Stimulated activated CD8-positive, alpha-beta memory T cell treated with anti-CD3 and anti-CD28 coated beads, Interleukin-15, amount 100 ng/mL, for 4 hours (primary cell): ENCODE results near the gene ABCD3.

Experiments
- DNase-seq, 2 donors: peaks; one replicate each; pipeline ENCODE4 v3.0.0-alpha.2; 2020; ENCODE audit warnings: low read depth in 2 of 2

The ABCD3 gene

DNA sequence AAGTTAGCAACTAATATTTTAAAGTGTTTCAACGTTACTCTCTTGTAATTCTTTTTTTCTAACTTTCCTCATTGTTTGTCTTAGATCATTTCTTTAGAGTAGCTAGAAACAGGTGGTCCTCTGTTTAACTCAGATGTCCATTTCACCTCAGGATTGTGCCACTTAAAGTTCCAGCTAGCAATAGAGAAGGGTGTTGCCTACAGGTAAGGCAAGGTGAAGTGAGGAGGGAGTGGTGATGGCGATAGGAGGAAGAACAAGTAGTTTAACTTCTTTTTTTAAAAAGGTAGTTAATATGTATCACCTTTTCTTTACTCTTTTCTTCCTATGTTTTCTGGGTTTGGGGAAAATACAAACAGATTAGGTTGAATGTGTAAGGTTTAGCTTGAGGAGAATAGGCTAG is 44.4 kb downstream of the ABCD3 start:
- DNase-seq: no peak

DNA sequence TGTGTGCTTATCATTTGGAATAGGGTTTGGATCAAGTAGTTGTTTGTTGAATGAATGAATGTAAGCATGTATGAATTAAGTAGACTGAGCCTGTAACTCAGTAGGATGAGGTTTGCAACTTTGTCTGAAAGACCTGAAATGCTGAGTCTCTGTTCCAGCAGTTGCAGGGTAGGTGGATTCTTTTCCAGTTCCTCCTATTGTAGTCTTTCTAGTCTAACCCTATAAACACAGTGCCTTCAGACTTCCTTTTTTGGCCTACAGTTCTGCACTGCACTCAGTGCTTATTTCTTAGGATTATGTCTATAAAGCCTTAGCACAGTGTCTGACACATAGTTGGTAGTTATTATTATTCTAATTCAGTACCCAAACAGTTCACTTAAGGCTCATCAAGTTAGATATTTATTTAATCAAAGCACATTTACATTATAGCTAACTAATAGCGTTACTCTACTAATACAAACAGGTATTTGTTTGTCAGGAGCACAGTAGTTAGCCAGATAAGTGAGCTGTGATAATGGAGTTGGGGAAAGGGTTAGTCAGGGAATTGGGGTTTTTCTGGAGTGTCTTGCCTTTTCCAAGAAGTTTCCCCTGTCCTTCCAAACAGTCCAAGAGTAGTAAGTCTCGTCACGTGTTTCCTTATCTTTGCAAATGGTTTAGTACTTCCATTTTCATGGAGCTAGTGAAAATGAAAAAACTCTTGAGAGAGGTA is 45.0 kb downstream of the ABCD3 start:
- DNase-seq: no peak

DNA sequence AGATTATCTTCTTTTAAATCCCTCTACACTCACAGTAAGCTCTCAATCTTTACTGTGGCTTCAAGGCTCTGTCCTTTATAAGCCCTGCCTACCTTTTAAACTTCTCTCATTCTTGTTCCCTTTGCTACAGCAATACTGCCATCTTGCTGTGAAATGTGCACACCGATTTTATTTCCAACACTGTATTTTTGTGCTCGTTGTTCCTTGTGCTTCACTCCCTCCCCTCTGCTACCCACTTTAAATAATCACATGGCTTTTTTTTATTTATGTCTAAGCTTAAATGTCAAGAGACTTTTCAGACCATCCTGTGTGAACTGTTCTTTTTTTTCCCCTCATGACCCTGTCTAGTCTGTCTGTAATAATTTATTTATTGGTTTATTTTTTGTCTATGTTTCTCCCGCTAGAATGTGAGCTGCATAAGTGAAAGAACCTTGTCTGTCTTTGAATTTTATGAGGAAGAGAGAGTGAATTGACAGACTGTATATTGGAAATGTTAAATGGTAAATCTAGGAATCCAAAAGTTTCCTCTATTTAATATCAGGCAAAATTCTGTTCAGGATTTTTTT is 45.7 kb downstream of the ABCD3 start:
- no peak for DNase-seq

DNA sequence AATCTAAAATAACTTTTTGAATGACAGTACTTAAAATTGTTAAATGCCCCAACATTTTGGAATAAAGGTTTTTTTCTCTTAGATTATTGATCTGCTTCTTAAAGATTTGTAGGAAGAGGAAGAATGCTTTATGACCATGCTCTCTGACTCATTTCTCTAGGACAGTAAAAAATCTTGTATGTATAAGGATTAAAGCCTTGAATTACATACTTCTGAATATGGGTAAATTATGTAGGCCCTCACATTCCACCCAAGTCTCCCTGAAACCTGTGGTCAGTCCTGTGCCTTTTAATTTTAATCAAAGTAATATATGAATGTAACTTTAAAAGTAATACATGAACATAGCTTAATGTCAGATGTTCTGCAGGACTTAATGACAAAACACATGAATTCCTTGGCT is 50.5 kb downstream of the ABCD3 start:
- DNase-seq: no peak

DNA sequence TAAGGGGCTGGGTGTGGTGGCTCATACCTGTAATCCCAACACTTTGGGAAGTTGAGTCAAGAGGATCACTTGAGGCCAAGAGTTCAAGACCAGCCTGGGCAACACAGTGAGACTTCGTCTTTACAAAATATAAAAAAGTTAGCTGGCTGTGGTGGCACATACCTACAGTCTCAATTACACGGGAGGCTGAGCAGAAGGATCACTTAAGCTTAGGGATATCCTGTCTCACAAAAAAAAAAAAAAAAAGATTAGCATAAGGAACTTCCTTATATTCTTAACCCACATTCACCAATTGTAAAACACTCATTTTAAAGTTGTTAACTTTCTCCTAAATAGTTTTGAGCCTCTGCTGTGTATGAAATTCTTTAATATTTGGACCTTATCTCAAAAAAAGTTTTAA is 53.1 kb downstream of the ABCD3 start:
- no peak for DNase-seq

DNA sequence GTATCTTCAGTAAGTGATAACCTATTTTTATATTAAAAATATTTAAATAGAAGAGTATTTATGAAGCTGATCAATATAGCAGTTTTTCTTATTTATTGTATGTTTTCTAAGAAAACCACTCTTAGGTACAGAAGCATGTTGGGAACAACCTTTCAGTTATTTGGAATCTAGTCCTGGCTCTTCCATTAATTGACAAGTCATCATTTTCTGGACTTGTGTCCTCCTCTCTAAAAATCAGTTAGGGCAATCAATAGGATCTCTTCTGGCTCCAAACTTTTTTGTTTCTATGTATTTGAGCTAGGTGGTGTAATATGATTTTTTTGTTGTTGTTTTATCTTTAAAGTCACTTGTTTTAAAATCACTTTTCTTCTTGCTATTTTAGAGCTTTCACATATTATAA is 57.0 kb downstream of the ABCD3 start:
- no peak for DNase-seq

DNA sequence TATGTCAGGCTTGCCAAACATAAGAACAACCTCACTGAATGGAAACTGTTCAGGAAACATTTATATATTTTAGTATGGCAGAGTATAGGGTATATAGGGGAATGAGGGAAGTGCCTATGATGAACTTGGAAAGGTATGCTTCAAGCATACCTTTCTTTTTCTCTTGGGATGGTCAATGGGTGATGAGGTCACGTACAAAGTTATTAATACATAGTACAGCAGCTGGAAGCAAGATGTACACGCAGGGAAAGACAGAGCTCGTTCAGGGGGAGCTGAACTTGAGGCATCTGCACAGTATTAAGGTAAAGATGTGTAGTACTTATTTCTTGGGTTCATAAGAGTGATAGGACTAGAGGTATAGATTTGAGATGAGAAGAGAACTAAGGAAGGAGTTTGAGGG is 61.5 kb downstream of the ABCD3 start:
- no peak for DNase-seq

DNA sequence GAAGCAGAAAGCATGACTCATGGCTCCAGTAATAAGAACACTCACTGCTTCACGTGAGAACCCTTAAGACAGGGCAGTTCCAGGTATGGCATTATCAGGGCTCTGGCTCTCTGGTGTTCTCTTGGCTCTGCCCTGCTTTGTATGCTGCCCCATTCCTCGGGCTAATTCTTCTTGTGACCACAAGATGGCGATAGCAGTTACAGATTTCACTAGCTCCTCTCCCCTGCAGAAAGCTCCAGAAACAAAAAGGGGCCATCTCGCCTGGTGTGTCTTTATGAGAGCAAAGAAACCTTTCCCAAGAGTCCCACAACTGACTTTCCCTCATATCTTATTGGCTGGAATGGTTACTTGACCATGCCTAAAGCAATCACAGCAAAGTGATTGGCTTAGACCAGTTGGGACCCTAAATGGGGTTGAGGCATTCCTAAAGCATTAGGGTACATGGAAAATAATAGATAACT is 63.3 kb downstream of the ABCD3 start:
- DNase-seq: no peak

DNA sequence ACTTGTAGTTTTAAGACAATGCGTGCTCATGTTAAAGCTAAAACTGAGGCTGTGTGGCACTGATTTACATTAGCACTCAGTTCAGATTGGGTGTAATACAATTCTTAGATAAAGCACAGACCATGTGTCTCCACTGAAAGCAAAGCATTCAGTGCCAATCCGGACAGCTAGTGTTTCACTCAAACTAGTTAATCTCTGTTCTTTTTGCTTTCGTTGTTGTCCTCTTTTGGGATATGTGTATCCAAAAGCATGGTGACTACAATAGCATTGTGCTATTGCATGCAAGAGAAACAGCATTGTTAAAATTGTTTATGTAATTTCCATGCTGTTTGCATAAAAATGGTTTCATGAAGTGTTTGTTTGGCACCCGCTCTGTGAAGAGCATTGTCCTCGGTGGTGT is 68.8 kb downstream of the ABCD3 start:
- no peak for DNase-seq

DNA sequence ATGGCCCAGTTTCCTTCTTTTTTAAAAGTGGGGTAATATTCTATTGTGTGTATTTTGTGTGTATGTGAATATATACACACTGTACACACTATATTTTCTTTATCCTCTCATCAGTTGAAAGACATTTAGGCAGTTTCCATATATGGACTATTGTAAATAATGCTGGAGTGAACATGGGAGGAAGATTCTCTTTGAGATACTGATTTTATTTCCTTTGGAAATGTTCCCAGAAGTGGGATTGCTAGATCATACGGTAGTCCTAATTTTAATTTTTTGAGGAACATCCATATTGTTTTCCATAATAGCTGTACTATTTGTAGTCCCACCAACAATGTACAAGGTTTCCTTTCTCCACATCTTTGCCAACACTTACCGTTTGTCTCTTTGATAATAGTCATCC is 72.4 kb downstream of the ABCD3 start:
- DNase-seq: no peak

DNA sequence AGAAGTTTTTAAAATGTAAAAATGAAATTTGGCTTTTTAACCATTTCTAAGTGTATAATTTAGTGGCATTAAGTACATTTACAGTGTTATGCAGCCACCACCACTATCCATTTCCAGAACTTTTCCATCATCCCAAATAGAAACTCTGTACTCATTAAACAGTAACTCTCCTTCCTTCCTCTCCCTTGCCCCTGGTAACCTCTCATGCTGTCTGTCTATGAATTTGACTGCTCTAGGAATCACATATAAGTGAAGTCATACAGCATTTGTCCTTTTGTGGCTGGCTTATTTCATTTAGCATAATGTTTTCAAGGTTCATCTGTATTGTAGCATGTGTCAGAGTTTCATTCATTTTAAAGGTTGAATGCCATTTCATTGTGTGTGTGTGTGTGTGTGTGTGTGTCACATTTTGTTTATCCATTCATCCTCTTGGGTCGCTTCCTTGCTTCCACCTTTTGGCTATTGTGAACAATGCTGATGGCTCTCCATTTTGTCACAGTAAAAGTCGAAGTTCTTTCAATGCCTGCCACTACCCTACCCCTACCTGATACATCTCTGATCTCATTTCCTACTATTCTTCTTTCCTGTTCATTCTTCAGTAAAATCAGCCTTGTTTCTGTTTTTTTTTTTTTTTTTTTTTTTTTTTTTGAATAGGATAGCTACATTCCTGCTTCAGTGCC is 78.0 kb downstream of the ABCD3 start:
- no peak for DNase-seq

DNA sequence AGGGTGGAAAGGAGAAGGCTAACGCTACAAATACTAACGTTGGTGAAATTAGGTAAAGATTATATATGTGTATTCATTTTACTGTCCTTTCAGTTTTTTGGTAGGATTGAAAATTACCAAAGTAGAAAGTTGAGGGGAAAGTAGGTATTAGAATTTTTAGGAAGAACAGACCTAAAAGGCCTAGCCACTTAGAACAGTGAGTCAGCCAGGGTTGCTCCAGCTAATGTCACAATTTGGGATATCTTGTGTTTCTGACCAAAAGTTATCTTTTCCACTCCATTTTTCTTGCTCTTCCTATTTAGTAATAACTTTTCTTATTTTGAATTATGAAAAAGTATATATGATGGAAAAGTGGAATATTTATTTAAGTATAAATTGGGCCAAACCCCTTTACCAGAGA is 83.2 kb downstream of the ABCD3 start:
- no peak for DNase-seq

DNA sequence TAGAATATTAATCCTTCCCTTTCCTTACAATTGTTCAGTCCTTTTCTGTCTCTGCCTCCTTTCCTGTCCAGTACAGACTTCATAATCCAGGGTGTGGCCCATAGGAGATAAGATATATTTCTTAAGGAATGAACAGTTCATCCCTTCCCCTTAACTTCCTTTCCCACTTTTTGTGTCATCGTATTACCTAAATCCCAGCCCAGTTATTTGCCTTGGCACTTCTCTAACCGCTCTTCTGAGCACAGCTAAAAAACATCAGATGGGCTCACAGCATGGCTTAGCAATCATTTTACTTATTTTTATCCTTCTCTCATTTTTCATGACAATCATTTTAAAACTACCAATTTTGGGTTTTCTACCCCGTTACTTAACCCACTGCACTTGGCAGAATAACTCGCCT is 83.7 kb downstream of the ABCD3 start:
- DNase-seq: no peak

DNA sequence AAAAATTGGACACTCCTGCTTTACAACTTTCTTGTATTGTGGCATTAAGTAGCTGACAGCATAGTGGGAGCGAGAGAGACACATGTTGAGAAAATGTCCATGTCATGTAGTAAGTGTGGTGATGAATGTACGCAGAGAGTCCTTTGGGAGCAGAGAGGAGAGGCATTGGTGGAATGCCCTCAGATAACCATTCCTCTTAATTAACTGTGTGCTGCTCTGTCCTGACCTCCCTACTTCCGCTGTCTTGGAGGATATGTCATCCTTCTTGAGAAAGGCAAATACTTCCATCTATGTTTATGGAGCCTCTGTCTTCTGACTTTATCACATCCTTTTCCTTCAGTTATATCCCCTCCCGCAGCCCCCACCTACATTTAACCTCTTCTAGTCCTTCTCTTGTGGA is 85.0 kb downstream of the ABCD3 start:
- DNase-seq: no peak

DNA sequence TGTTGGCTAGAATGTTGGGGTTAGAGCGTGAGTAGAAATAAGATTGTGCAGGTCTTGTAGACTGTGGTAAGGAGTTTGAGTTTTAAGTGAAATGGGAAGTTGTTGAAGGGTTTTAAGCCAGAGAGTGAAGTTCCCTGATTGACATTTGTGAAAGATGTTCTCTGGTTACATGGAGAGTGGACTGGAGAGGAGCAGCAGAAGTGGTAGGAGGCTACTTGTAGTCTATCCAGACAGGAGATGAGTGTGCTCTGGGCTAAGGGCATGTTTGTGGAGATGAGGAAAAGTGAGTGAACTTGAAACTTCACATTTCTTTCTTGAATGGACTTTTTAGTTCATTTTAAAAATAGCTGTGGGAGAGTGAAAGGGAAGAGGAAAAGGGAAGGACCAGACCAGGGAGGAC is 86.4 kb downstream of the ABCD3 start:
- no peak for DNase-seq

DNA sequence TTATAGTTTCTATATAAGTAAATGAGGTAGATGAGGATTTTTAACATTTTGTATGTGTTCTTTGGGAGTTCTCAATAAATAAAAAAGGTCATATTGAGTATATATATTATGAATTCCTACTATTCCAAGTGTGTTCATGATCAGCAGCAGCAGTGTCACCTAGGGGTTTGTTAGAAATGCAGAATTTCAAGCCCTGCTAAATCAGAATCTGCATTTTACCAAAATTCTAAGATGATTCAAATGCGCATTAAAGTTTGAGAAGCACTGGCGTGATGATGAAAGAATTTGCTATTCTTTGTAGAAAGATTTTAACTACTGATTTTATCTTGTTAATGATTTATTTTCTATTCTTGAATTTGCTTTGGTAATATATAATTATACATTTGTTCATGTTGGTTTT is 94.6 kb downstream of the ABCD3 start:
- DNase-seq: no peak

DNA sequence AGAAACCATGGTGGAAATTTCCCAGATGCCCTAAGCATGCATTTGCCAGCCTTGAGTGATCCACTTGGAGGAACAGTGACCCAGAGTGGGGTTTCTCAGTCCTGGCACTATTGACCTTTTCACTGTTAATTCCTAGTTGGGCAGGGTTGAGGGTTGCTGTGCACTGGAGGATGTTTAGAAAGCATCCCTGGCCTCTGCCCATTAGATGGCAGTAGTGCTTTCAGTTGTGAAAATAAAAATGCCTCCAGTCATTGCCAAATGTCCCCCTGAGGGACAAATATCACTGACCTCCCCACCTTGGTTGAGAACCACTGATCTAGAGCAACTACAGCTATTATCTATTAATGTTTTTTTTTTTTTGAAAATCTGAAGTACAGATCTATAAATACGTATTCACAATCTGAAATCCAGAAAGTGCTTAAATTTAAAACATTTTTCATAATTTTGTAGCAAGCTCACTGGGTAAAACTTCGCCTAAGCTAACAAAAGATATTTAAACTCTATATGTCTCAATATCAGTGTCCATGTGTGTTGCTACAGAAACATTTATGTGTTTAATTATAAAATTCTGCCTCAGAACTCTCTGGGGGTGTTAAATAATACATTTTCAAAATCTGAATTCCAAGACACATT is 96.0 kb downstream of the ABCD3 start:
- no peak for DNase-seq

DNA sequence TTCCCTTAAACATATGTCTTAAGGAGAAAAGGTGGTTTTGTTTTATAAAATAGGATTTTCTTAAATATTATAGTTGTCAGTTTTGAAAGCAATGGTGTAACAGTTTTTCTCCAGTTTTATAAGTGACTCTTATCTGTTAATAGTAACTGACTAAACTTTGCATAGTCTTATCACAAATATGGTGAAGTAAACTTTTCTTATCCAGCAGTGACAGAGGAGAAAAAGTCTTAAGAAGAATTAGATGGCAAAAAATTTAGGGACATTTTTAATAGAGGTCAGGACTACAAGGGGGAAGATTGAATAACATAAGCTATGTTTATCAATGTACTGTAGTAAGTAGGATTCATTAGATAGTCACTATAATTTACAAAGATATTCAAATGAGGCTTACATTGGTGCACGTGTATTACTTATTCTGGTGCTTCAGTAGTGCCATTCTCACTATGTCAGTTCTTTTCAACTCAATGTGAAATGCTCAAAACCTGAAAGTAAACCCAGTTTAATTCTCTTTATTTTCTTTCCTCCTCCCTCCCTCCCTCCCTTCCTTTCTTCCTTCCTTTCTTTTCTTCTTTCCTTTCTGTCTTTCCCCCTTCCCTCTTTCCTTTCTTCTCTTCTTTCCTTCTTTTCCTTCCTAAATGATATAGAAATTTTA is 97.2 kb downstream of the ABCD3 start:
- DNase-seq: no peak

DNA sequence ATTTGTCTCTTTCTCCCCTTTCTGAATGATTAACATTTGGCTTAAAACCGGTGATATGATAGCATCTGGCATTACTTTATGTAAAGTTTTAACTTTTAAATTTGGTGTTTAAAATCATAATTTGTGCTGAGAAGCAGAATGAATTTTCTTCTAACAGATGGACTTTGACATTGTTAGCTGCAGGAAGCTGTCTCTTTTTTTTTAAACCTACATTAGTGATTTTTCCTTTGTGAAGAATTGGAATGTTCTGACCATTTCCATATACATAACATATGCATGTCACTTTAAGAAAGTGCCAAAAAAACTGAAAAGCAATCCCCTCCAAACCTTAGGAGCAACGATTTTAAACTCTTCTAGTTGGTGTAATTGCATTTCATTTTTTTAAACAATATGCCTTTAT is 101.2 kb downstream of the ABCD3 start:
- DNase-seq: no peak

DNA sequence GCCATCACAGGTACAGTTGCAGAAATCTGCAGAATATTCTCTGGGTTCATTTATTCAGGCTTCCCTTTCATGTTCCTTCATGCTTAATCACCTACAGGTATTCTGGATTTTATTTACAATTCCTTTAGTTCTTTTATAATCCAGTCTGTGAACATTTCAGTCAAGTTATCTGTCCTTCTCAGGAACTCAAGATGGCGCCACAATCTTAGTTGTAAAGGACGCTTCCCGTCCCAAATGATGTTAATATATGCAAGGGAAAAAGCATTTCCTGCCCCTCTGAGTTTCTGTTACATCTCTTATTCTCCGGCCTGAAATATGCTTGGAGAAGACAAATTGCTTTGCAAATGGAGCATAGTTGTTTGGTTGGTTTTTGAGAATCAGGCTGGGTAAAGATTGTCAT is 104.1 kb downstream of the ABCD3 start:
- no peak for DNase-seq

DNA sequence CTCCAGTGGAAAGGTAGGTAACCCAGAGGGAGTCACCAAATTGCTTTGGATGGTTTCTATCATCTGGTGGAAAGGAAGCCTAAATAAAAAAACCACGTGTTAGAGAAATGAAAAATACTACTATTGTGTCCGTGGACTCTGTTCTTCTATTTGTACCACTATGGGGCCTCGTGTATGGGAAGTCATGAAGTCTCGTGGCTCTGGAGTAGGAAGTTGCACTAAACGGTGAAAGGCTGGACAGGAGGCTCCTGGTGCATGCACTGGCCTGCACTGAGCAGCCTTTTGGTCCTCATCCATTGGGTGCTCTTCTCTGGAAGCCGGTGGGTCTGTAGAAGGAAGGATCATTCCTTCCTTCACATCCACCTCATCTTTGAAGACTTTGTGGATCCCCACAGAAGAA is 106.3 kb downstream of the ABCD3 start:
- DNase-seq: no peak
